Neutrophil (primary cell): ENCODE measurements around the gene RPRD1A.
A peak's percentile ranks its signal among the peaks of the same experiment; 100 is the strongest.
"Not testable (repeated sequence)": the region's sequence is repeated elsewhere in the genome, so short reads cannot be mapped to it uniquely, and the experiment has no call there.

Experiments
- H3K27ac ChIP-seq: fragments of 200-600 bp; sonication (generic); 2 replicates; pipeline ENCODE4 v1.5.1; 2016; ENCODE audit warnings: mild to moderate bottlenecking, moderate library complexity
- H3K27me3 ChIP-seq: fragments of 200-600 bp; sonication (generic); 2 replicates; pipeline ENCODE4 v1.6.0; 2016; ENCODE audit warnings: mild to moderate bottlenecking
- H3K36me3 ChIP-seq: fragments of 200-600 bp; sonication (generic); 2 replicates; pipeline ENCODE4 v1.5.1; 2017
- H3K4me1 ChIP-seq, 2 experiments: fragments of 200-600 bp in 1 of 2; sonication (generic) in 1 of 2; 1 replicate in 1 of 2; 2 replicates in 1 of 2; pipeline versions ENCODE4 v1.5.1 to v1.6.1; 2013 to 2016; ENCODE audit warnings: low read depth in 1 of 2, low read length in 1 of 2, mild to moderate bottlenecking in 1 of 2, moderate library complexity in 1 of 2; ENCODE audit not compliant: control insufficient read depth in 1 of 2, insufficient read depth in 1 of 2
- H3K4me3 ChIP-seq, 2 experiments: fragments of 200-600 bp in 1 of 2; sonication (generic) in 1 of 2; 1 replicate in 1 of 2; 2 replicates in 1 of 2; pipeline ENCODE4 v1.5.1; 2013 to 2016; ENCODE audit warnings: low read depth in 1 of 2, low read length in 1 of 2, mild to moderate bottlenecking in 1 of 2, moderate library complexity in 1 of 2
- H3K9me3 ChIP-seq: fragments of 200-600 bp; sonication (generic); 2 replicates; pipeline ENCODE4 v1.5.1; 2016
- TF ChIP-seq, protein P1 (sequence below): fragments of 200-600 bp; sonication (generic); IDR thresholded peaks from 2 replicates; pipeline ENCODE4 v1.5.1; 2016; ENCODE audit warnings: antibody characterized with exemption

RPRD1A gene

DNA sequence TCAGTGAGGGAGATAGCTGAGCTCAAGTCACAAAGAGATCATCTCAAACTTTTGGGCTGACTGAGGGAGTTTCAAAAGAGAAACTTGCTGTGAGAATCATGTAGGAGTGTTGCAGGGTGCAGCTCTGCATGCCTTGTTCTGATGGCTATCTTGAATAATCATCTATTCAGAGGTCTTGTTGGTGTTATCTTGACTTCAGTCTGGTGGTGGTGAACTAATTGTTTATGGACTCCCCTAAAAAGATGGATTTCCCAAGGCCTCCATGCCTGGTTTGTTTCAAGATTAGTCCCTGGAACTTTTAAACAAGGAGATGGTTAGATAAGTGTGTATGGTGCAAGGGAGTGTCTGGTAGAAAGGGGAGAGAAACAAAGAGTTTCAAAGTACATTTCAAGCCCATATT lies 32.0 kb upstream of the RPRD1A start:
- H3K27me3 ChIP-seq, result no peaks in the 10 kb centered on the region
- TF ChIP-seq, protein P1, sequence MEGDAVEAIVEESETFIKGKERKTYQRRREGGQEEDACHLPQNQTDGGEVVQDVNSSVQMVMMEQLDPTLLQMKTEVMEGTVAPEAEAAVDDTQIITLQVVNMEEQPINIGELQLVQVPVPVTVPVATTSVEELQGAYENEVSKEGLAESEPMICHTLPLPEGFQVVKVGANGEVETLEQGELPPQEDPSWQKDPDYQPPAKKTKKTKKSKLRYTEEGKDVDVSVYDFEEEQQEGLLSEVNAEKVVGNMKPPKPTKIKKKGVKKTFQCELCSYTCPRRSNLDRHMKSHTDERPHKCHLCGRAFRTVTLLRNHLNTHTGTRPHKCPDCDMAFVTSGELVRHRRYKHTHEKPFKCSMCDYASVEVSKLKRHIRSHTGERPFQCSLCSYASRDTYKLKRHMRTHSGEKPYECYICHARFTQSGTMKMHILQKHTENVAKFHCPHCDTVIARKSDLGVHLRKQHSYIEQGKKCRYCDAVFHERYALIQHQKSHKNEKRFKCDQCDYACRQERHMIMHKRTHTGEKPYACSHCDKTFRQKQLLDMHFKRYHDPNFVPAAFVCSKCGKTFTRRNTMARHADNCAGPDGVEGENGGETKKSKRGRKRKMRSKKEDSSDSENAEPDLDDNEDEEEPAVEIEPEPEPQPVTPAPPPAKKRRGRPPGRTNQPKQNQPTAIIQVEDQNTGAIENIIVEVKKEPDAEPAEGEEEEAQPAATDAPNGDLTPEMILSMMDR, result no peak
- H3K36me3 ChIP-seq, result no peaks in the 10 kb centered on the region
- H3K4me3 ChIP-seq, result no peak overlapping the region
- no peak overlapping the region for H3K27ac ChIP-seq
- no peaks in the 10 kb centered on the region for H3K9me3 ChIP-seq
- H3K4me1 ChIP-seq, result no peaks in the 10 kb centered on the region

DNA sequence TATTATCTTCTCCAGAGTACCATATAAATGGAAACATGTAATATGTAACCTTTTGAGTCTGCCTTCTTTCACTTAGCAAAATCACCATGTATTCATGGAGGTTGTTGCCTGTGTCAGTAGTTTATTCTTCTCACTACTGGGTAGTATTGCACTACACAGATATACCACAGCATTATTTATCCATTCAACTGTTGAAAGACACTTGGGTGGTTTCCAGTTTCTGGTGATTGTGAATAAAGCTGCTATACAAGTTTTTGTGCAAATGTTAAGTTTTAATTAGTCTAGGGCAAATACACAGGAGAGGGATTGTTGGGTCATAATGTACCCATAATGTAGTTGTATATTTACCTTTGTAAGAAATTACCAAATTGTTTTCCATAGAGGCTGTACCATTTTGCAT lies 29.6 kb upstream of the RPRD1A start:
- TF ChIP-seq, protein P1, result no peak
- Histone ChIP-seq H3K36me3 (no peaks in the 10 kb centered on the region), H3K4me3 (no peak overlapping the region), H3K27ac (no peak overlapping the region), H3K9me3 (no peaks in the 10 kb centered on the region), H3K27me3 (no peaks in the 10 kb centered on the region), H3K4me1 (no peaks in the 10 kb centered on the region)

DNA sequence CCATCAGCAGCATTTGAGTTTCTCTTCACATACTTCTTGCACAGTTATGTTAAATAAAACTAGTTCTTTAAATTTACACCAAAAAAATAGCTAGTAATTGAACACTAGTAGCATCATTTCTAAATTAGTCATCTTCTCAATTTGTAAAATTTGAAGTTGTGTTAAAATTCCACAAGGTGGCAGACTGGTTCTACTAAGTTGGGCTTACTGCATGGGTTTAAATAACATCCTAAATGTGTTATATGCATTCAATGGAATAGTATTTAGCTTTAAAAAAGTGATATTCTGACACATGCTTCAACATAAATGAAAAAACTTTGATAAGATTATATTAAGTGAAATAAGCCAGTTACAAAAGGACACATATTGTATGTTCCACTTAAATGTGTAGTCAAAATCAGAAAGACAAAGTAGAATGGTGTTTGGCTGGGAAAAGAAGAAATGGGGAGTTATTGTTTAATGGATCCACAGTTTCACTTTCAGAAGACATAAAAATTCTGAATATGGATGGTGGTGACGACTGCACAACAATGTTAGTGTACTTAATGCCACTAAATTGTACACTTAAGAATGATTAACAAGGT lies 28.7 kb upstream of the RPRD1A start:
- H3K36me3 ChIP-seq, result no peaks in the 10 kb centered on the region
- no peaks in the 10 kb centered on the region for H3K4me1 ChIP-seq
- no peaks in the 10 kb centered on the region for H3K27me3 ChIP-seq
- no peak overlapping the region for H3K27ac ChIP-seq
- no peak overlapping the region for H3K4me3 ChIP-seq
- H3K9me3 ChIP-seq, result no peaks in the 10 kb centered on the region
- TF ChIP-seq, protein P1, result peak; percentile 44

DNA sequence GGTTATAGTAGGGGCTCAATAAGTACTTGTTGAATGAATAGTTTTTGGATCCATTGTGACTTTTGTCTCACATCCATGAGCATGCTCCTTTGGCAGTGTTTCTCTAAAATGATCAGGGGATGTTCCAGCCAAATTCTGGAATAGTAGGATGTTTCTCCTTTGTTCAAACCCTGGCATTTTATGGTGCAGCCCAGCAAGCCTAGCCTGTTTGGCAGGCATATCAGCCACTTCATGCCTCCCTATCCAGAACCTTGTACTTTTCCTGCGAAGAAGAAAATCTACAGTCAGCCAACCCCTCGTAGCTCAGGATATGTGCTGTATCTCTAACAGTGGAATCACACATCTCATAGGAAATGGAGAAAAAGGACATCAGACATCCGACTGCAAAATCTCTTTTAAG lies 27.1 kb upstream of the RPRD1A start:
- Histone ChIP-seq H3K27me3 (no peaks in the 10 kb centered on the region), H3K4me3 (no peak overlapping the region), H3K4me1 (no peaks in the 10 kb centered on the region), H3K9me3 (no peaks in the 10 kb centered on the region), H3K27ac (no peak overlapping the region), H3K36me3 (no peaks in the 10 kb centered on the region)
- TF ChIP-seq, protein P1, result no peak

DNA sequence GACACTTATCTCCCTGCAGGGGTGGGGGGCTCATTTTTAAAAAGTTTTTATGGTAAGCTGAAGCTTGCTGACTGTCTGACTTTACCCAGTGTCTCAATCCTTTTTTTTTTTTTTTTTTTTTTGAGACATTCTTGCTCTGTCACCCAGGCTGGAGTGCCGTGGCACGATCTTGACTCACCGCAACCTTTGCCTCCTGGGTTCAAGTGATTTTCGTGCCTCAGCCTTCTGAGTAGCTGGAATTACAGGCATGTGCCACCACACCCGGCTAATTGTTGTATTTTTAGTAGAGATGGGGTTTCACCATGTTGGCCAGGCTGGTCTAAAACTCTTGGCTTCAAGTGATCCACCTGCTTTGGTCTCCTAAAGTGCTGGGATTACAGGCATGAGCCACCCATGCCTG lies 24.8 kb upstream of the RPRD1A start:
- not testable (repeated sequence) for H3K36me3 ChIP-seq, H3K9me3 ChIP-seq, H3K4me3 ChIP-seq, H3K27ac ChIP-seq, H3K27me3 ChIP-seq, H3K4me1 ChIP-seq

DNA sequence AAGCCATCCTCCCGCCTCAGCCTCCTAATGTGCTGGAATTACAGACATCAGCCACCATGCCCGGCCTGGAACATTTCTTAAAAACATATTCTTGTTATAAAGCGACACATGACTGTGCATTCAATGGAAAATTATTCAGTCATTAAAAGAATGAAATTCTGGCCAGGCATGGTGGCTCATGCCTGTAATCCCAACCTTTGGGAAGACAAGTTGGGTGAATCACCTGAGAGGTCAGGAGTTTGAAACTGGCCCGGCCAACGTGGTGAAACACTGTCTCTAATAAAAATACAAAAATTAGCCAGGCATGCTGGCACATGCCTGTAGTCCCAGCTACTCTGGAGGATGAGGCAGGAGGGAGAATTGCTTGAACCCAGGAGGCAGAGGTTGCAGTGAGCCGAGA lies 21.6 kb upstream of the RPRD1A start:
- TF ChIP-seq, protein P1, result no peak
- Histone ChIP-seq H3K27ac (no peak overlapping the region), H3K9me3 (no peaks in the 10 kb centered on the region)

More for the DNA sequence above, 21.6 kb upstream of the RPRD1A start:
- Histone ChIP-seq H3K4me1 (no peaks in the 10 kb centered on the region), H3K27me3 (no peaks in the 10 kb centered on the region), H3K36me3 (no peaks in the 10 kb centered on the region), H3K4me3 (no peak overlapping the region)
